ENCODE data around the gene CCDC197.

Gene CCDC197

GRCh38 chr14:94001501-94002396 lies 4.6 kb downstream of the CCDC197 start:
- no peak for DNase-seq

DNA sequence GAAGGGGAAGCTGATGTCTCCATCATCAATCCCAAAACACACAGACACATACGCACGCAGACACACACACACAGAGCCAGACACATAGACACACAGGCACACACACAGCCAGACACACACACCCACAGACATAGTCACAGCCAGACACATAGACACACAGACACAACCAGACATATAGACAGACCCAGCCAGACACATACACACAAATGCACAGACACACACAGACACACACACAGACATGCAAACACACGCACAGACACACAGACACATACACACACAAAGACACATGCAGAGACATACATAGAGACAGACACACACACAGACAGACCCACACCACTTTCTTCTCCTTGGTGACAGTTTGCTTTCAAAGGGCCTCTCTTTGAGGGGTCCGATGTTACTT lies 6.3 kb downstream of the CCDC197 start:
- no peak for DNase-seq

DNA sequence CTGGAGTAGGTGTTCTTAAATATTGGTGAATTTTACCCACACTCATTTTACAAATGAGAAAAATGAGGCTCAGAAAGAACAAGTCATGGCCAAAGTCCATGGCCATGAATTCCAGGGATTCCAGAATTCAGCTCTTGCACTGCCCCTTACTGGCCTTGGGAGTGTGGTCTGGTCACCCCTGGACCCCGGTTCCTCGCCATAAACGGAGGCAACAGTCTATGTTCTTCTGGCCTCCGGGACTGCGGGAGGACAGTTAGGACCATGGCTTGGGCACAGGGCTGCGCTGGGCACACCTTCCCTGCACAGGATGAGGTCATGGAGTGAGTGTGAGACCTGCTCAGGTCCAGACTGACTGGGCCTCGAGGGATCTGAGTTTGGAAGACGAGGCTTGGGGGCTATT lies 6.9 kb downstream of the CCDC197 start:
- DNase-seq: no peak

DNA sequence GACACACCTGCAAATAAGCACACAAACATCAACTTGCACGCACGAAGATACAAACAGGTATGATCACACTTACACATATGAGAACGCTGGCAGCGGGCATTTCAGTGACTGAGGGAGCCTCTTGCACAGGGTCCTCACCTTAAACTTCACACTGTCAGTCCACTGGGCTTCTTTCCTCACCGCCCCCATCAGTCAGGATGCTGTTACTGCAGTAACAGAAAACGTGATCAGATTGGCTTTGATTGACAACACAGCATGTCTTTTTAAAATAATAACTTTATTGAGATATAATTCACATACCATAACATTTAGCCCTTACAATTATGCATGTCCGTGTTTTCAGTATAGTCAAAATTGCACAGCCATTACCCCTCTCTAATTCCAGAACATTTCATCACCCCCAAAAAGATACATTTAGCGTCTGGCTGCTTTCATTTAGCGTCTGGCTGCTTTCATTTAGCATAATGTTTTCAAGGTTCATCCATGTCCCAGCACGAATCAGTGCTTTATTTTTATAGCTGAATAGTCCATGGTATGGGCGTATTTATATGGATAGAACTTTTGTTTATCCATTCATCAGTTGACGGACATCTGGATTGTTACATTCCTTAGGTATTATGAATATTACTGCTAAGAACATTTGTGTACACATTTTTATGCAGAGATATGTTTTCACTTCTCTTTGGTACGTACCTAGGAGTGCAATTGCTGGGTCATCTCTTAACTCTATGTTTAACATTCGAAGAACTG lies 8.4 kb downstream of the CCDC197 start:
- DNase-seq: no peak

GRCh38 chr14:94008234-94008633 lies 11.1 kb downstream of the CCDC197 start:
- no peak for DNase-seq

- no peak for DNase-seq
These were observed 12.7 kb downstream of the CCDC197 start for GRCh38 chr14:94009767-94010166.

- no peak for DNase-seq
These were observed 13.5 kb downstream of the CCDC197 start for GRCh38 chr14:94010625-94011024.

DNA sequence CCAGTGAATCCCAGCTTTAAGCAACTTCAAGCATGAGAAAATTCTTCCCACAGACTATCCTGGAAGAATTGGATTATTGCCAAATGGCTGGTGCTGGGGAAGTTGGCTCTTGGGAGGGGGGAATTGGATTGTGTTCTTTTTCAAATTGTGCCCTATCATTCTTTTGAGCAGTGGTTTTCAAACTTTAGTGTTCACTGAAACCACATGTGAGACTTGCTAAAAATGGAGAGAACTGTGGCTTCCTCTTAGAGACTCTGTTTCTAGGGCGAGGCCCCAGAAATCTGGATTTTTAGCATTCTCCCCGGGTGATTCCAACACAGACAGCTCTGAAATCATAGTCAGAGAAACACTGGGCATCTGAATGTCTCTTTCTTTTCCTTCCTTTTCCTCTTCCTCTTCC lies 14.7 kb downstream of the CCDC197 start:
- no peak for DNase-seq

- DNase-seq: no peak
These were observed 17.3 kb downstream of the CCDC197 start for GRCh38 chr14:94014382-94014781.

DNA sequence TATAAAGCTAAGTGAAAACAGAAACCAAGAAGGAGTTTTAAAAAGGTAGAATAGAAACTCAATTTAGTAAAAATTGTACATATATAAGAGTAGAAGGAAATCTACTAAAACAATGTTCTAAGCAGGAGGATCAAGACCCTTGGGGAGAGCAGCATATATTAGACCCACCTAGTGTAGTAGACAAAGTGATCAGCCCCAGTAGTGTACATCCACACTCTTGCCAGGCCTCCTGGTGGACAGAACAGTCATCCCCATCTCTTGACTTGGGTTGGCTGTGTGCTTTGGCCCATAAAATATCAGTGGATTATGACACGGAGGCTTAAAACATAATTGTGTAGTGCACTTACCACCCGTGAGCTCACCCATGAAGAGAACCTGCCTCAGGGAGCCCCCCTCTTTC lies 18.1 kb downstream of the CCDC197 start:
- no peak for DNase-seq

- DNase-seq: no peak
These were observed 19.4 kb downstream of the CCDC197 start for GRCh38 chr14:94016446-94016976.

- DNase-seq: no peak
These were observed 21.2 kb downstream of the CCDC197 start for GRCh38 chr14:94018308-94018707.

GRCh38 chr14:94019329-94019728 lies 22.2 kb downstream of the CCDC197 start:
- DNase-seq: no peak

- DNase-seq: no peak
These were observed 23.2 kb downstream of the CCDC197 start for GRCh38 chr14:94020267-94020666.

GRCh38 chr14:94021001-94021400 lies 23.9 kb downstream of the CCDC197 start:
- no peak for DNase-seq

DNA sequence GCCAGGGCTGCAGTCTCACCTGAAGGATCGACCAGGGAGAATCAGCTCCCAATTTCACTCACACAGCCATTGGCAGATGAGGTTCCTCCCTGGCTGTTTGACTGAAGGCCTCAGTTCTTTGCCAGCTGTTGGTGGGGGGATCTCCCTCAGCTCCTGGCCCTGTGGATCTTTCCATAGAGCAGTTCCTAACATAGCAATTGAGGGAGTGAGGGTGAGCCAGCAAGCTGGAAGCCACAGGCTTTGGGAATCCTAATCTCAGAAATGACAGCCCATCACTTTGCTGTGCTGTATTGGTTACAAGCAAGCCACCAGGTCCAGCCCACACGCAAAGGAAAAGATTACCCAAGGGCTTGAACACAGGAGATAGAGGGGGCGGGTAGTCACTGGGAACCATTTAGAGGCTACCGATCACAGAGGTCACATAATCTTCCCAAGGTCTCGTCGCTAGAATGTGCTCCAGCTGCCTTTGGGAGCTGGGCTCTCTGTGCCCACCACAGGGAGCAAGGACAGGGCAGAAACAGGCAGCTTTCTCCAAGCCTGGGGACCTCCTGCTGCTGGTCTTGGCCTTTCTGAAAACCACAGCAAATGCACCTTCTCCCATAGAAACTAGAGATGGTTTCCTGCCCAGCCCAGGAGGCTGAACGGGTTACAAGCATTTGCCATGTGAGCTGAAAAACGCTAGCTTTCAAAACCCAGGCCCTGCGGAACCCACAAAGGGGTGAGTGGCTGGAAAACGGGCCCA lies 24.5 kb downstream of the CCDC197 start:
- no peak for DNase-seq

- DNase-seq: no peak
These were observed 25.7 kb downstream of the CCDC197 start for GRCh38 chr14:94022532-94023411.

DNA sequence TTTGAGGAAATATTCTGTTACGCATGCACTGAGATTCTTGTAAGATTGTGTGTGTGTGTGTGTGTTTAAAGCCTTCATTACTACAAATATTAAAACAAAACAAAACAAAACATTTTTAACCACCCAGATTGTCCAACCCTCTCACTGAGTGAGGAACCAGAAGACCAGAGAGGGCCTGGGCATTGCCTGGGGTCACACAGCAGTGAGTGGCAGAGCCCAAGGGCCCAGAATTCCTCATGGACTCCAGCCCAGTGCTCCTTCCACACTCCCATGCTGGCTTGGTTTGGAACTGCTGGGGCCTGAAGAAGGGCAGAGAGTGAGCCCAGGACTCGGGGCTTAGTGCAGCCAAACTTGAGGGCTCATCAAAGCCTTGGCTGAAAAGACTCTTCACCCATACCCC lies 27.4 kb downstream of the CCDC197 start:
- no peak for DNase-seq

GRCh38 chr14:94025720-94026119 lies 28.6 kb downstream of the CCDC197 start:
- no peak for DNase-seq

DNA sequence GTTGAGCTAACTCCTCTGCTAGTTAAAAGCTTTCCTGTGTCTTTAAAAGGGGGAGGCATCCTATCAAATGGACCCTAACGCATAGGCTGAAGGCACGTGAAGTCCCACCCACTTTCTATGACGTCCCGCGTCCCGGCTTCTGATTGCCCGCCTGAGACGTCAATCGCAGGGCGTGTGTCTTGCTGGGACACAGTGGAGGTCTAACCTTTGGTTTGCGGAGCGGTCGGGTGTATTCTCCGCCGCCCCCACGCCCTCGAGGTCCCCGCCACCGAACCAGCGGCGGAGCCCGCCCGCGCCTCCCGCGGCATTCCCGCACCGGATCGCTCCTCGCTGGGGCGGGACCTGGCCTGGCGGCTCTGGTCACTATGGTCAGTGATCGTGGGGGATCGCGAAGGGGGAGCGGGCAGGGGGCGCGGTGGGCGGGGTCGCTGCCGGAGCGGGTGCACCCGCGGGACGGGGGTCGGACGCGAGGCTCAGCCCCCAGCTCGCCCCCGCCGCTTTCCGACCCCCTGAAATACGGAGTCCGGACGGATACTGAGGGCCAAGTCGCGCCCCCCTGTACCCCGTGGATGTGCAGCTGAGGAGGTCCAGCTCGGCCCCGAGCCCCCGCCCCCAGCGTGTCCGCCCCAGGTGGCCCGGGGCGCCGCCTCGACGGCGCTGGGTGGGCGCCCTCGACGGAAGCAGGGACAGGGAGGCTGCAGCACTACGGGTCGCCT lies 29.2 kb downstream of the CCDC197 start, which contains the start of gene OTUB2:
OTUB2 (plus strand) TSS at position 168 of the 716 bp plus-strand sequence; CDS start at position 366, 198 bp downstream.
- DNase-seq: peak; percentile 85

- no peak for DNase-seq
These were observed 29.9 kb downstream of the CCDC197 start for GRCh38 chr14:94026889-94027469.

Data from NCI-H2029 (cell line).